Measurements from ENCODE around the gene COA8. TPM values are rescaled to one million over a fixed set of nuclear protein-coding genes. Genes with fewer than 3 reads are reported as not detected.

The COA8 gene
- polyA plus RNA-seq, 1 of the 3 experiments (the other 2 are of a cell fraction) = 25.2 TPM

DNA sequence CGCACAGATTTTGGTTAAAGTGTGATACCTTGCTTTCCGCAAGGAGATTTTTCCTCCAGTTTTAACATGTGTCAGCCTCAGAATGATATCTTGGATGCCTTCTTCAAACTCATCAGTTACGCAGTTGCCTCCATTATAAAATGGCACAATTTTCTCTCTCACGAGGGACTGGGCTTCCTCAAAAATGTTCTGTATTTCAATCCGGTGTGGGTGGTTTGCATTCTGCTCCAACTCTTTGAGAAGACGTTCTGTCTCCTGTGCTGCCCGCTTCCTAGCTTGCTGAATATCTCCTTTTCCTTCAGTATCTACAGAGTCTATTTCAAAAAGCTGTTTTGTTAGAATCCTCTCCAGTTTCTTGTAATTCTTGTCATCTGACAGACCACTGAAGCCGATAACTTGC, 2.1 kb upstream of the COA8 start:
- Histone ChIP-seq H2AFZ (ENCODE audit: low read depth) (no peak overlapping the region), H3K36me3 (replicated peaks in 1 of 2; ENCODE audit: control insufficient read depth in 1 of 2, insufficient read depth in 2 of 2, low read length in 1 of 2) (peaks cover 24 to 32% of the 10 kb centered on the region in 2 experiments), H3K9ac (peak overlapping the region; percentile 94; the same call in 1 of the 2 replicates), H4K20me1 (ENCODE audit: insufficient read depth) (peaks cover 64% of the 10 kb centered on the region), H3K9me2 (no peaks in the 10 kb centered on the region), H3K27ac (ENCODE audit: low read depth in 2 of 2, low read length in 1 of 2) (no peak overlapping the region), H3K4me1 (ENCODE audit: control insufficient read depth in 1 of 2, insufficient read depth in 2 of 2, low read depth in 1 of 2, low read length in 1 of 2) (peaks cover 16 to 19% of the 10 kb centered on the region in 2 experiments; a peak in 3 of 4 replicates), H3K27me3 (ENCODE audit: insufficient read depth) (no peaks in the 10 kb centered on the region), H3K79me2 (ENCODE audit: insufficient read depth) (peaks cover 97% of the 10 kb centered on the region), H3F3A (replicated peaks; ENCODE audit: insufficient read depth) (peaks cover 14% of the 10 kb centered on the region), H3K9me3 (no peaks in the 10 kb centered on the region), H3K4me2 (peak overlapping the region; percentile 98), H3K4me3 (ENCODE audit: low read depth in 2 of 2, low read length in 1 of 2) (peak overlapping the region in 1 of 2 experiments; percentile 92; a peak in 3 of 4 replicates)
- ChIA-PET CTCF (interaction anchor here (1.4 to 2.7 kb wide), 5 partner anchors 8 to 61 kb away, joined by 3 to 13 read pairs (median 9); no protein-coding TSS in a partner anchor), POLR2A (no interaction called here)
- WGBS (ENCODE audit: low lambda C conversion rate) = 88% methylated on average over 8 of the region's 8 CpGs
- no peak for TF ChIP-seq RAD21 (IDR thresholded peaks at IDR 0.05; ENCODE audit: low read length)
- no peak for TF ChIP-seq RFX5 (IDR thresholded peaks at IDR 0.05; ENCODE audit: low read length)
- TF ChIP-seq FOXJ3 (CRISPR knock-in tag; IDR thresholded peaks at IDR 0.05) = no peak
- TF ChIP-seq NFIC (IDR thresholded peaks at IDR 0.05; ENCODE audit: borderline replicate concordance) = no peak
- TF ChIP-seq GATA2 (CRISPR knock-in tag; IDR thresholded peaks at IDR 0.05) = no peak
- TF ChIP-seq, protein P1, sequence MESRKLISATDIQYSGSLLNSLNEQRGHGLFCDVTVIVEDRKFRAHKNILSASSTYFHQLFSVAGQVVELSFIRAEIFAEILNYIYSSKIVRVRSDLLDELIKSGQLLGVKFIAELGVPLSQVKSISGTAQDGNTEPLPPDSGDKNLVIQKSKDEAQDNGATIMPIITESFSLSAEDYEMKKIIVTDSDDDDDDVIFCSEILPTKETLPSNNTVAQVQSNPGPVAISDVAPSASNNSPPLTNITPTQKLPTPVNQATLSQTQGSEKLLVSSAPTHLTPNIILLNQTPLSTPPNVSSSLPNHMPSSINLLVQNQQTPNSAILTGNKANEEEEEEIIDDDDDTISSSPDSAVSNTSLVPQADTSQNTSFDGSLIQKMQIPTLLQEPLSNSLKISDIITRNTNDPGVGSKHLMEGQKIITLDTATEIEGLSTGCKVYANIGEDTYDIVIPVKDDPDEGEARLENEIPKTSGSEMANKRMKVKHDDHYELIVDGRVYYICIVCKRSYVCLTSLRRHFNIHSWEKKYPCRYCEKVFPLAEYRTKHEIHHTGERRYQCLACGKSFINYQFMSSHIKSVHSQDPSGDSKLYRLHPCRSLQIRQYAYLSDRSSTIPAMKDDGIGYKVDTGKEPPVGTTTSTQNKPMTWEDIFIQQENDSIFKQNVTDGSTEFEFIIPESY (IDR thresholded peaks at IDR 0.05; ENCODE audit: borderline replicate concordance, low read depth) = no peak
- TF ChIP-seq SIN3A (IDR thresholded peaks at IDR 0.05; ENCODE audit: borderline replicate concordance, low read depth, low read length) = no peak
- TF ChIP-seq POLR2AphosphoS5 (IDR thresholded peaks at IDR 0.05; ENCODE audit: low read depth, low read length) = no peak
- TF ChIP-seq ELF1 (IDR thresholded peaks at IDR 0.05) = no peak
- TF ChIP-seq, protein P2, sequence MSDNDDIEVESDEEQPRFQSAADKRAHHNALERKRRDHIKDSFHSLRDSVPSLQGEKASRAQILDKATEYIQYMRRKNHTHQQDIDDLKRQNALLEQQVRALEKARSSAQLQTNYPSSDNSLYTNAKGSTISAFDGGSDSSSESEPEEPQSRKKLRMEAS (IDR thresholded peaks at IDR 0.05; ENCODE audit: low read depth) = no peak
- no peak for DNase-seq

DNA sequence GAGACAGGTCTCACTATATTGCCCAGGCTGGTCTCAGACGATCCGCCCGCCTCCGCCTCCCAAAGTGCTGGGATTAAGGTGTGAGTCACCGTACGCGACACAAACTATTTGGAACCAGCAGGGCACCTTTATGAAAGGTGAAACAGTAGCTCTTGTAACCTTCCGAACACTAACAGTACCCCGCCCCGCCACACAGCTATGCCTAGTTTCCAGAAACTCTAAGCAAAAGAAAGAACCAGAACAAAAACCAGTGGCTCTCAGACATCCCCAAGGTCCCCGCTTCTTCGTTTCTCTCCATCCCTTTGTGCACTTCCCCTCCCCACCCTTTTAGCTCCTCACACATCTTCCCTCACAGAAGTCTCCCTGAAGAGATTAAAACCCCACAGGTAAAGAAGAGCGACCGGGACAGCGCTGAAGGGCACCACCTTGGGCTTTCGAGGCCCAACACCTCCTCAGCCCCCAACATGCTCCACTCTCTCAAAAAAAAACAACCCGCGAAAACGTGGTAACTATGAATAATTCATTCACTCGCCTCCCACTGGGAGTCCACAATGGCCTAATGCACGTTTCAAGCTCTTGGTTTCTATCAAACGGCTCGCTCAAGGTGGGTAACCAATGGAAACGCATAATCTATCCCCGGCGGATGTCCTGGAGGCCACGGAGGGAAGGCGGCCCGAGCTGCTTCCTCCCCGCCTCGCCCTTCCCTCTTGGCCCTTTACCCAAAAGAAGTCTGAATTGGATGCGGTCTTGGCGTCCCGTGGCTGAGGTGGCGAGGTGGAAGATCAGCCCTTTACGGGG, 1.2 kb upstream of the COA8 start:
- WGBS (ENCODE audit: low lambda C conversion rate) = 21% methylated on average over 27 of the region's 36 CpGs
- Histone ChIP-seq H3K9me2 (no peaks in the 10 kb centered on the region), H3K9ac (peak overlapping the region; percentile 94), H3F3A (replicated peaks; ENCODE audit: insufficient read depth) (peaks cover 11% of the 10 kb centered on the region), H3K9me3 (no peaks in the 10 kb centered on the region), H2AFZ (ENCODE audit: low read depth) (no peak overlapping the region), H4K20me1 (ENCODE audit: insufficient read depth) (peaks cover 66% of the 10 kb centered on the region), H3K27ac (ENCODE audit: low read depth in 2 of 2, low read length in 1 of 2) (peak overlapping the region; percentile 92), H3K36me3 (replicated peaks in 1 of 2; ENCODE audit: control insufficient read depth in 1 of 2, insufficient read depth in 2 of 2, low read length in 1 of 2) (peaks cover 23 to 31% of the 10 kb centered on the region in 2 experiments), H3K4me1 (ENCODE audit: control insufficient read depth in 1 of 2, insufficient read depth in 2 of 2, low read depth in 1 of 2, low read length in 1 of 2) (peaks cover 16 to 19% of the 10 kb centered on the region in 2 experiments; a peak in 3 of 4 replicates), H3K4me2 (peak overlapping the region; percentile 98), H3K79me2 (ENCODE audit: insufficient read depth) (peaks cover 97% of the 10 kb centered on the region), H3K27me3 (ENCODE audit: insufficient read depth) (no peaks in the 10 kb centered on the region), H3K4me3 (ENCODE audit: low read depth in 2 of 2, low read length in 1 of 2) (peak overlapping the region; percentile 91 to 92)
- TF ChIP-seq MXI1 (IDR thresholded peaks at IDR 0.05; ENCODE audit: low read depth, low read length) (peak; percentile 19; the same call in 1 of the 2 replicates), POLR2AphosphoS5 (IDR thresholded peaks at IDR 0.05; ENCODE audit: low read depth, low read length) (no peak)
- CTCF ChIA-PET = interaction anchor here (0.9 to 2.2 kb wide), 7 partner anchors 9 to 168 kb away, joined by 3 to 11 read pairs (median 4); no protein-coding TSS in a partner anchor
- POLR2A ChIA-PET = interaction anchor here (0.6 to 1.5 kb wide), 5 partner anchors 9 to 119 kb away, joined by 3 to 4 read pairs (median 3); no protein-coding TSS in a partner anchor
- DNase-seq = peak; percentile 74
